AG10803 (cell line): ENCODE measurements around the gene SERPINA9.

Source experiments
- DNase-seq: peaks from one replicate; pipeline ENCODE4 v3.0.0; 2010; ENCODE audit warnings: low read depth
- H3K4me3 ChIP-seq: 2 replicates; pipeline ENCODE4 v1.5.1; 2011; ENCODE audit warnings: mild to moderate bottlenecking, low read length, control low read depth
- CTCF ChIP-seq: conservative IDR thresholded peaks from 2 replicates; pipeline ENCODE4 v1.5.1; 2011; ENCODE audit warnings: mild to moderate bottlenecking, low read length, control low read depth, inconsistent platforms

SERPINA9 gene

GRCh38 chr14:94480809-94481208, 4.8 kb upstream of the SERPINA9 start:
- DNase-seq = peak; percentile 6
- H3K4me3 ChIP-seq = no peak overlapping the region
- TF ChIP-seq CTCF = no peak

- no peak for TF ChIP-seq CTCF
- H3K4me3 ChIP-seq = no peak overlapping the region
- DNase-seq = no peak
Observed at GRCh38 chr14:94478420-94478819, 2.4 kb upstream of the SERPINA9 start.

- no peak for DNase-seq
- no peak for TF ChIP-seq CTCF
- no peak overlapping the region for H3K4me3 ChIP-seq
Observed at GRCh38 chr14:94474581-94475031, 1.4 kb downstream of the SERPINA9 start.

GRCh38 chr14:94473666-94474410, 2.2 kb downstream of the SERPINA9 start:
- no peak for DNase-seq
- no peak for TF ChIP-seq CTCF
- no peak overlapping the region for H3K4me3 ChIP-seq

- no peak for DNase-seq
- TF ChIP-seq CTCF = no peak
- H3K4me3 ChIP-seq = no peak overlapping the region
Observed at GRCh38 chr14:94472842-94473241, 3.2 kb downstream of the SERPINA9 start.

DNA sequence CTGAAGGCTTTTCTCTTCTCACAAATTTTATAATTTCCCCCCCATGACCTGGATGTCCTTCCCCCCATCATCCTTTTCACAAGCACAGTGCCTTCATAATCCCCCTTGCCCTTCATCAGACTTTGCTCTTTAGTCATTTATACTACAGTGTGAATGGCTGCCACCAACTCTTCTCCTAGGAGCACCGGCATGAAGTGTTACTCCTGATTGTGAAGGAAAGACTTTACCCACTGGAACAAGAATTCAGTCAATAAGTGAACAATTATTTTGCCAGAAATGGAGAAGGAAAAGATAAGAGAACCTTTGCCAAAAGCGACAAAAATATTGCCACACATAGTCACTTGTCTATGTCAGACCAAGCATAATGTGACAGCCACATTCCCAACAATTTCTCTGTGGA, 5.0 kb downstream of the SERPINA9 start:
- no peak for TF ChIP-seq CTCF
- no peak overlapping the region for H3K4me3 ChIP-seq
- no peak for DNase-seq

GRCh38 chr14:94470311-94470710, 5.7 kb downstream of the SERPINA9 start:
- H3K4me3 ChIP-seq = no peak overlapping the region
- TF ChIP-seq CTCF = no peak
- DNase-seq = no peak
